VCaP (cell line): ENCODE measurements around the gene ABCG4.

Source experiments
- H3K27ac ChIP-seq: fragments of 450-650 bp; 2 replicates; pipeline ENCODE4 v1.5.1; 2017
- CTCF ChIP-seq: fragments of 450-650 bp; conservative IDR thresholded peaks from 2 replicates; pipeline ENCODE4 v1.5.1; 2017; ENCODE audit warnings: mild to moderate bottlenecking, moderate library complexity

Gene ABCG4

GRCh38 chr11:119118227-119118626, 30.6 kb upstream of the ABCG4 start:
- H3K27ac ChIP-seq, result no peak overlapping the region
- no peak for TF ChIP-seq CTCF

- TF ChIP-seq CTCF, result no peak
- no peak overlapping the region for H3K27ac ChIP-seq
Measured at GRCh38 chr11:119118946-119119345, 29.9 kb upstream of the ABCG4 start.

GRCh38 chr11:119120639-119121007, 28.2 kb upstream of the ABCG4 start:
- peak overlapping the region; percentile 87 for H3K27ac ChIP-seq
- TF ChIP-seq CTCF, result no peak

- TF ChIP-seq CTCF, result no peak
- H3K27ac ChIP-seq, result peak within 1 kb of the TSS; percentile 87
Measured at GRCh38 chr11:119121008-119121810, 27.6 kb upstream of the ABCG4 start, which contains the start of gene HINFP. HINFP (plus strand) TSS chr11:119121580; CDS start chr11:119126945, 5,365 bp downstream.

- peak overlapping the region; percentile 87 for H3K27ac ChIP-seq
- no peak for TF ChIP-seq CTCF
Measured at GRCh38 chr11:119121811-119122124, 27.1 kb upstream of the ABCG4 start.

GRCh38 chr11:119125821-119126220, 23.0 kb upstream of the ABCG4 start:
- TF ChIP-seq CTCF, result no peak
- H3K27ac ChIP-seq, result no peak overlapping the region

GRCh38 chr11:119126675-119127268, 22.1 kb upstream of the ABCG4 start:
- no peak for TF ChIP-seq CTCF
- H3K27ac ChIP-seq, result no peak overlapping the region
